Spleen (tissue), 11 donors: ENCODE data around the gene SLC34A1. TPM values are rescaled to one million over a fixed set of nuclear protein-coding genes. Genes with fewer than 3 reads are reported as not detected.

Experiments used
- DNase-seq: peaks from one replicate; pipeline ENCODE4 v3.0.0-alpha.2; 2020
- H3K27ac ChIP-seq, 8 donors: fragments of 200-600 bp; sonication (generic) in 7 of 8; 1 replicate in 4 of 8; 2 replicates in 4 of 8; pipeline versions ENCODE4 v1.5.0 to v1.8.0; 2016 to 2021; ENCODE audit warnings: inconsistent platforms in 4 of 8, mild to moderate bottlenecking in 4 of 8, moderate library complexity in 1 of 8
- H3K27me3 ChIP-seq, 7 donors: fragments of 200-600 bp; sonication (generic) in 6 of 7; replicated peaks in 1 of 7; 1 replicate in 4 of 7; 2 replicates in 3 of 7; pipeline versions ENCODE4 v1.5.0 to v1.8.0; 2016 to 2021; ENCODE audit warnings: inconsistent platforms in 3 of 7, mild to moderate bottlenecking in 1 of 7
- H3K36me3 ChIP-seq, 6 donors: fragments of 200-600 bp; sonication (generic) in 5 of 6; 1 replicate in 4 of 6; 2 replicates in 2 of 6; pipeline versions ENCODE4 v1.5.0 to v1.8.0; 2016 to 2021; ENCODE audit warnings: inconsistent platforms in 2 of 6
- H3K4me1 ChIP-seq, 6 donors: fragments of 200-600 bp; sonication (generic) in 5 of 6; 1 replicate in 3 of 6; 2 replicates in 3 of 6; pipeline versions ENCODE4 v1.5.0 to v1.8.0; 2016 to 2021; ENCODE audit warnings: inconsistent platforms in 3 of 6
- H3K4me3 ChIP-seq, 8 donors: fragments of 200-600 bp; sonication (generic) in 7 of 8; 1 replicate in 4 of 8; 2 replicates in 4 of 8; pipeline versions ENCODE4 v1.5.0 to v1.8.0; 2016 to 2021; ENCODE audit warnings: inconsistent platforms in 4 of 8, mild to moderate bottlenecking in 4 of 8, moderate library complexity in 2 of 8
- H3K9me3 ChIP-seq, 8 donors: fragments of 200-600 bp; sonication (generic) in 7 of 8; 1 replicate in 4 of 8; 2 replicates in 4 of 8; pipeline versions ENCODE4 v1.5.0 to v1.8.0; 2016 to 2021; ENCODE audit warnings: inconsistent platforms in 4 of 8
- CTCF ChIP-seq, 11 experiments: fragments of 200-600 bp in 7 of 11; fragments of 450-650 bp in 4 of 11; sonication (generic) in 4 of 11; IDR thresholded peaks in 8 of 11; conservative IDR thresholded peaks in 3 of 11; 1 replicate in 7 of 11; 2 replicates in 4 of 11; pipeline versions ENCODE4 v1.4.0 to v1.8.0; 2016 to 2021; ENCODE audit warnings: antibody characterized with exemption in 11 of 11, inconsistent platforms in 4 of 11, mild to moderate bottlenecking in 1 of 11
- POLR2A ChIP-seq, 3 donors: fragments of 450-650 bp; IDR thresholded peaks; one replicate each; pipeline ENCODE4 v1.5.1; 2017; ENCODE audit warnings: antibody characterized with exemption in 3 of 3, mild to moderate bottlenecking in 1 of 3
- POLR2AphosphoS5 ChIP-seq, 3 donors: sonication (generic); formaldehyde crosslinking; IDR thresholded peaks; one replicate each; pipeline ENCODE4 v1.5.1; 2017; ENCODE audit warnings: antibody characterized with exemption in 3 of 3
- WGBS, 5 donors: extraction: QIAGEN DNeasy Blood & Tissue Kit in 3 of 5; methylation state at CpG; one replicate each; pipeline versions ENCODE4 v1.1.5 to v1.1.7; 2013 to 2018; 5-methylcytosine and 5-hydroxymethylcytosine counted together
- intact Hi-C: fragments of 100-400 bp; cut with DNase I; formaldehyde crosslinking; loops from one replicate; pipeline ENCODE4 v1.15.0; 2023; ENCODE audit warnings: low total_unique reads
- polyA plus RNA-seq, 3 donors: library from polyadenylated mRNA; stranded (reverse); fragments of 200-250 nt; gene quantifications; one replicate each; pipeline ENCODE4 v1.2.1, GENCODE V29; 2013
- total RNA-seq, 7 donors: library from RNA; depleted of rRNA in 3 of 7; stranded (reverse); fragments of >200 nt in 3 of 7; fragmentation: NEBNext Ultra II Directional in 4 of 7; extraction: Animal tissue kit (Norgen Biotek cat#: 25700) in 4 of 7; gene quantifications; one replicate each; pipeline versions ENCODE4 v1.1.0 to v1.2.1, GENCODE V29; 2016 to 2021
- donor health status: healthy with polysubstance abuse.
- donor health status: DM: no; HTN: no; CAD: no; lungs with moderate emphysema.
- donor health status: DM: no; HTN: no; CAD: no.
- donor health status: Bipolar disorder and iron deficiency.
- donor health status: healthy.
- donor health status: DM: no; HTN: no; CAD: no.
- donor health status: DM: yes; HTN: yes; CAD: no.

The SLC34A1 gene
- total and polyA plus RNA-seq, 10 donors: 0.02 to 0.77 (median 0.14) TPM; not detected in 3

- DNase-seq: peak; percentile 96
- H3K9me3 ChIP-seq: no peaks in the 10 kb centered on the region
- TF ChIP-seq CTCF (IDR thresholded peaks at IDR 0.05 in 8 of 11, conservative IDR thresholded peaks at IDR 0.05 in 3 of 11): peak in 2 of 11 experiments; percentile 3 to 15
- peak in 1 of 3 donors; percentile 89 for TF ChIP-seq POLR2A (IDR thresholded peaks at IDR 0.05)
- peak; percentile 70 to 89 (median 78) for TF ChIP-seq POLR2AphosphoS5 (IDR thresholded peaks at IDR 0.05)
- peaks cover 48 to 63% (median 57%) of the 10 kb centered on the region in 6 donors for H3K4me1 ChIP-seq
- H3K36me3 ChIP-seq: peaks cover 0 to 22% (median 11%) of the 10 kb centered on the region in 6 donors
- H3K27ac ChIP-seq: peak within 1 kb of the TSS; percentile 96 to 99 (median 98)
- intact Hi-C loops: no loop called here
- no peaks in the 10 kb centered on the region for H3K27me3 ChIP-seq
- peak within 1 kb of the TSS; percentile 58 to 90 (median 78) for H3K4me3 ChIP-seq
- 0% methylated on average over 34 to 82 of the region's 82 CpGs for WGBS, 5 donors
These were observed 42.5 kb downstream of the SLC34A1 start, which contains the start of gene GRK6 for GRCh38 chr5:177426566-177427210. TSS of gene GRK6 (plus strand) at chr5:177426676. CDS start at chr5:177426846, 170 bp downstream.

DNA sequence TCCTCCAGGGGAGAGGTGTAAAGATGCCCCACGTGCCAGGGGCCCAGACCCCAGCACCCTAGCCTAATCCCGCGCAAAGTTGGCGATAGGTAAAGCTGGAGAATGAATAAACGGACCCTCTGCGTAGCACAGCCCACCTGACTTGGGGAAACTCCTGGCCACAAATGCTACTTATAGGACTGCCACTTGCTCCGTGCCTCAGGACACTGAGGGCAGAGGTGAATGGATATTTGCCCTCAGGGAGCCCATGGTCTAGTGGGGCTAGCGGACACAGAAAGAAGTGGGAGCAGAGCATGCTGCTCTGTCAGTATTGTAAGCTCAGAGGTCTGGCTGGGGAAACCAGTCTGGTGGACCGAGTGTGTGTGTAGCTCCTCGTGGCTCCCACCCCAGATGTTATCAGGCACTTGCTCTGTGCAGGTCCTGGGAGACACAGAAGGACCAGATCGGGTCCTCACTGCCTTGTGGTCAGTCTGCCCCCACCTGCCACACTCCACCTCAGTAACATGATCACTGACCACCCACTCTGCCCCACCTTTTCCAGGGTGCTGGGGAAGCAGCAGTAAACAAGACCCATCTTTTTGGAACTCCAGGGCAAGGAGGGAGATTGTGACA lies 43.1 kb downstream of the SLC34A1 start:
- H3K27ac ChIP-seq: peak overlapping the region; percentile 92 to 99 (median 98)
- peak; percentile 82 for DNase-seq
- WGBS, 5 donors: 1 to 10% (median 5%) methylated on average over 11 of the region's 11 CpGs
- H3K9me3 ChIP-seq: no peaks in the 10 kb centered on the region
- peaks cover 0 to 28% (median 14%) of the 10 kb centered on the region in 6 donors for H3K36me3 ChIP-seq
- intact Hi-C loops: no loop called here
- H3K4me3 ChIP-seq: peak overlapping the region; percentile 58 to 90 (median 78)
- TF ChIP-seq POLR2AphosphoS5 (IDR thresholded peaks at IDR 0.05): no peak
- no peak for TF ChIP-seq POLR2A (IDR thresholded peaks at IDR 0.05)
- no peak for TF ChIP-seq CTCF (IDR thresholded peaks at IDR 0.05 in 8 of 11, conservative IDR thresholded peaks at IDR 0.05 in 3 of 11)
- H3K27me3 ChIP-seq: no peaks in the 10 kb centered on the region
- H3K4me1 ChIP-seq: peaks cover 55 to 70% (median 64%) of the 10 kb centered on the region in 6 donors

DNA sequence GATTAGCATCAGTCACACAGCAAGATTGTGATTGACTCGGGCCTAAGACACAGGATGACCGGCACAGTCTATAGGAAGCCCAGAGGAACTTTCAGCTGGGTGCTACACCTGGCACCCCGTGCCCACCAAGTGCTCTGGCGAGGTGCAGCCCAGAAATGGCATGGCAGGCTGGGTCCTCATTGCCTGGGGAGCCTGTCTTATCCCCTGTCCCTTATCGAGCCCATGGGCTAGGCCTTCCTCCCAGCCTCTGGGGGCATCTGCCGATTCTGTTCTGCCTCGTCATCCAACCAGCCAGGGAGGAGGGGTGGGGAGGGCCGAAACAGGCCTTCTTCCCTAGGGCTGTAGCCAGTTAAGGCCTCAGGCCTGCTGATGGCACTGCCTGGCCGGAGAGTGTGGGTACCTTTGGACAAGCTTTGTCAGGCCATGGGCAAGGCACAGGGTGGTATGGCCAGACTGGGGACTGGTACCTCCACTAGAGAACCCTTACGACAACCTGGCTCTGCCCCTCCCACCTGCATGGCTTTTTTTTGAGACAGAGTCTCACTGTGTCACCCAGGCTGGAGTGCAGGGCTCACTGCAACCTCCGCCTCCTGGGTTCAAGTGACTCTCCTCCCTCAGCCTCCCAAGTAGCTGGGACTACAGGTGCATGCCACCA lies 43.8 kb downstream of the SLC34A1 start:
- peak; percentile 90 for DNase-seq
- intact Hi-C loops: no loop called here
- H3K27me3 ChIP-seq: no peaks in the 10 kb centered on the region
- H3K36me3 ChIP-seq: peaks cover 0 to 35% (median 21%) of the 10 kb centered on the region in 6 donors
- peak overlapping the region; percentile 92 to 99 (median 98) for H3K27ac ChIP-seq
- TF ChIP-seq POLR2A (IDR thresholded peaks at IDR 0.05) (no peak), POLR2AphosphoS5 (IDR thresholded peaks at IDR 0.05) (peak; percentile 24 to 67 (median 56)), CTCF (IDR thresholded peaks at IDR 0.05 in 8 of 11, conservative IDR thresholded peaks at IDR 0.05 in 3 of 11) (peak in 1 of 11 experiments; percentile 8)
- 30 to 61% (median 33%) methylated on average over 10 to 11 of the region's 11 CpGs for WGBS, 5 donors
- H3K4me1 ChIP-seq: peaks cover 62 to 77% (median 71%) of the 10 kb centered on the region in 6 donors
- no peaks in the 10 kb centered on the region for H3K9me3 ChIP-seq
- peak overlapping the region; percentile 58 to 90 (median 78) for H3K4me3 ChIP-seq
